GM12873 (cell line): Measurements from ENCODE around the gene ARHGEF10L.

Experiments
- TF ChIP-seq, protein P1 (sequence below): IDR thresholded peaks from 2 replicates; pipeline ENCODE4 v1.5.1; 2012; ENCODE audit warnings: low read depth, mild to moderate bottlenecking, moderate library complexity, low read length, control low read depth; ENCODE audit not compliant: insufficient read depth; ENCODE audit errors: missing control alignments

ARHGEF10L gene

DNA sequence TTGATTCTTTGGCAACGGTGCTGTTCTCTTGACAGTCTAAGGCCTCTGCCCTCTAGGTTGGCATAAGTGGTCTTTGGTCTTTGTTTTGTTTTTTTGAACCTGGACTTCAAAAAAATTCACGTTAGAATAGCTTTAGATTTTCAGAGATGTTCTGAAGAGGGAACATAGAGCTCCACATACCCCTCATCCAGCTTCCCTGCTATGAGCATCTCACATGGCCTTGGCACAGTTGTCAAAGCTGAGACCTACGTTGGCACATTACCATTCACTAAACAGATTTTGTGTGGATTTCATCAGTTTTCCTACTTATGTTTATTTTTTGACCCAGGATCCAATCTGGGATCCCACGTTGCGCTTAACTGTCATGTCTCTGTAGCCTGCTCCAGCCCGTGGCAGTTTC is 60.8 kb downstream of the ARHGEF10L start:
- TF ChIP-seq, protein P1, sequence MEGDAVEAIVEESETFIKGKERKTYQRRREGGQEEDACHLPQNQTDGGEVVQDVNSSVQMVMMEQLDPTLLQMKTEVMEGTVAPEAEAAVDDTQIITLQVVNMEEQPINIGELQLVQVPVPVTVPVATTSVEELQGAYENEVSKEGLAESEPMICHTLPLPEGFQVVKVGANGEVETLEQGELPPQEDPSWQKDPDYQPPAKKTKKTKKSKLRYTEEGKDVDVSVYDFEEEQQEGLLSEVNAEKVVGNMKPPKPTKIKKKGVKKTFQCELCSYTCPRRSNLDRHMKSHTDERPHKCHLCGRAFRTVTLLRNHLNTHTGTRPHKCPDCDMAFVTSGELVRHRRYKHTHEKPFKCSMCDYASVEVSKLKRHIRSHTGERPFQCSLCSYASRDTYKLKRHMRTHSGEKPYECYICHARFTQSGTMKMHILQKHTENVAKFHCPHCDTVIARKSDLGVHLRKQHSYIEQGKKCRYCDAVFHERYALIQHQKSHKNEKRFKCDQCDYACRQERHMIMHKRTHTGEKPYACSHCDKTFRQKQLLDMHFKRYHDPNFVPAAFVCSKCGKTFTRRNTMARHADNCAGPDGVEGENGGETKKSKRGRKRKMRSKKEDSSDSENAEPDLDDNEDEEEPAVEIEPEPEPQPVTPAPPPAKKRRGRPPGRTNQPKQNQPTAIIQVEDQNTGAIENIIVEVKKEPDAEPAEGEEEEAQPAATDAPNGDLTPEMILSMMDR, result no peak

DNA sequence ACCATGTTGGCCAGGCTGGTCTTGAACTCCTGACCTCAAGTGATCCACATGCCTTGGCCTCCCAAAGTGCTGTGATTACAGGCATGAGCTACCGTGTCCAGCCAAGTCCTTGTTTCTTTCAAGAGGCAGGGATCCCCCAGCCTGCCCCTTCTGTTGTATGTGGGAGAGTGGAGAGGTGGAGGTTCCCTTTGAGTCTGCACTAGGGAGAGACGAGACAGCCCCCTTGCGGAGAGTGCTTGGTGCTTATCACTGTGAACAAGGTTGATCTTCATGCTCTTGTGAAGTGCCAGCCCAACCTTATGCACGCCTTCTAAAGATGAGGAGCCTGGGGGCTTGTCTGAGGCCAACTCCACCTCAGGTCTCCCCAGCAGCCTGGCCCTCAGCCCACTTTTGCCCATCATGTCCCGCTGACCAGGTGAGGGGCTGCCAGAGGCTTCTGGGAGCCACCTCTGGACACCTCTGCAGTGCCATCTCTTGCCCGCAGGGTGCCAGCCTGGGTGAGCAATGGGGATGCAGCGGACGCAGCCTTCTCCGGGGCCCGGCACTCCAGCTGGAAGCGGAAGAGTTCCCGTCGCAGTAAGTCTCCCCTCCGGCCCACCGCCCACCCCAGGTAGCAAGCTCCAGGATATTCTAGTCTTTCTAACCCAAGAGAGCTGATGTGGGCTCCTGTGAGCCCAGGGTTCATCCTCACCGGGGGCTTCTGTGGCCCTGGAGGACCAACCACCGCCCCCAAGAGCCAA is 62.3 kb downstream of the ARHGEF10L start:
- TF ChIP-seq, protein P1, result no peak

DNA sequence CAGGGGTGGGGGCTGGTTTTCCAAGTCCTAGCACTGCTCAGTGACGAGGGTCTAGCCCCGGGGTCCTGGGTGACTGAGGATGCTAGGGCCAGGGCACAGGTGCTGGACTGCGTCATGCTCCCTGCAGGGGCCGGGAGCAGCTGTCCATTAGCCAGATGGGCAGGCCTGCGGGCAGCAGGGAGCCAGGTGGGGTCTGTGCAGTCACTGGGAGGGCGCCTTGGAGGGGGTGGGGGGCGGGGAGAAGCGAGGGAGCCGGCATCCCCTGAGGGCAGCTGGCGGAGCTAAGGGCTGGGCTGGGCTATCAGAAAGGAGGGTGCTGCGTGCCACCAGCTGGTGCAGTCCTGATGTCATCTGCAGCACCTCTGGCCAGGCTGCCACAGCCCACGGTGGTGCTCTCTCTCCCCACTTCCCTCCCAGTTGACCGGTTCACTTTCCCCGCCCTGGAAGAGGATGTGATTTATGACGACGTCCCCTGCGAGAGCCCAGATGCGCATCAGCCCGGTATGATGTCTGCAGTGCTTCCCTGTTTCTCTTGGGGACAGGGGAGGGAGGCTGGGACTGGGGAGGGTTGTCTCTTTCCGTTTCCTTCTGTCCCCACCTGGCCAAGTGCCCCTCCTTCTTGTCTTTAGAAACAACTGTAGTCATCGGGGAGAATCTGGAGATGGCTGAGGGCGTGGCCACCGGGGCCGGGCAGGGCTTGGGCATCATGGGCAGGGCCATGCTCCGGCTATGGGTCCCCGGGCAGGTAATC is 63.8 kb downstream of the ARHGEF10L start:
- TF ChIP-seq, protein P1, result no peak

DNA sequence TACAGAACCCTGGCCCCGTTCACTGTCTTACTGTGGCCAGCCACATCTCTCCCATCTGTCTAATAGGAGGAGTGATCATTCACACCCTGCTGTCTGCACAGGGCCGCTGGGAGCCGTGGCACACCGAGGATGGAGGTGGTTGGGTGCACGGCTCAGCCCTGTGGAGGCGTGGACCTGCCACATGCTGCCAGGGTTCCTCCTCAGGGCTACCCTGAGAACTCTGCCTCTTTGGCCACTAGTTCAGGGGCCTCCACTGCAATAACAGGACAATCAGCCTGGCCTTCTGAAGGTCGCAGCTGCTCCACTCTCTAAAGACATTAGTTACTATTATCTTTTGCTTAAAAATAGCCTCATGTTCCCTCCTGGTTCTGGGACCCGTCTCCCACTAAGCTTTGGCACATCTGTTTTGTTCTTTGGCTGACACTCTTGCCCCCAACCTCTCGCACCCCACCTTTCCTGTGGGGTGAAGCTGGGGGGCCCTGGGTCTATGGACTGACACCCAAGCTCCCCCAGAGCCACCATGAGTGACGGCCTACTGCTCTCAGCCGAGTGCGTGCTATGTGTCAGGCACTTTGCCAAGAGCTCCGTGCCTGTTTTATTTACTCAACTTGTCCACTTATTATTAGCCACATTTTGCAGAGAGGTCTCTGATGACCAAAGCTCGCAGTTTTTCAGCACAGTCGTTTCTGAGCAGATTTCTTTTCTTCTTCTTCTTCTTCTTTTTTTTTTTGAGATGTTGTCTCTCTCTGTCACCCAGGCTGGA is 66.3 kb downstream of the ARHGEF10L start:
- TF ChIP-seq, protein P1, result no peak

DNA sequence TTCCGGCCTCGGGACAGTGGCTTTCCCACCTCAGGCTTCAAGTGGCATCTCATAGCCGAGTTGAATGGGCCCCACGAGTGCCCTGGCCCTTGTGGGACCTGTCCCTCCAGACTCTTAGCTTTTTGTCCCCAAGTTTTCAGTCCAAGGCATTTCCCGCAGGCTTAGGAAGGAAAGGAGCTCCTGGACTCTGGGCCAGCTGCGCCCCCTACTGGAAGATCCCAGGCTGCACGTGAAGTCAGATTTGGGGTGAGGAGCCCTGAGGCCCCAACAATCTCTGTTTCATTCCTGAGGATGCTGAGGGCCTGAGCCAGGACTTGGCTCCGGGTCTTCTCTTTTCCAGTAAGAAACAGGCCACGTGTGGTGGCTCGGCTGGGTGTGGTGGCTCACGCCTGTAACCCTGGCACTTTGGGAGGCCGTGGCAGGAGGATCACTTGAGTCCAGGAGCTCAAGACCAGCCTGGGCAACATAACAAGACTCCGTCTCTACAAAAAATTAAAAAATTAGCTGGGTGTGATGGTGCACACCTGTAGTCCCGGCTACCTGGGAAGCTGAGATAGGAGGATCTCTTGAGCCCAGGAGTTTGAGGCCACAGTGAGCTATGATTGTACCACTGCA is 67.4 kb downstream of the ARHGEF10L start:
- TF ChIP-seq, protein P1, result peak; percentile 94

DNA sequence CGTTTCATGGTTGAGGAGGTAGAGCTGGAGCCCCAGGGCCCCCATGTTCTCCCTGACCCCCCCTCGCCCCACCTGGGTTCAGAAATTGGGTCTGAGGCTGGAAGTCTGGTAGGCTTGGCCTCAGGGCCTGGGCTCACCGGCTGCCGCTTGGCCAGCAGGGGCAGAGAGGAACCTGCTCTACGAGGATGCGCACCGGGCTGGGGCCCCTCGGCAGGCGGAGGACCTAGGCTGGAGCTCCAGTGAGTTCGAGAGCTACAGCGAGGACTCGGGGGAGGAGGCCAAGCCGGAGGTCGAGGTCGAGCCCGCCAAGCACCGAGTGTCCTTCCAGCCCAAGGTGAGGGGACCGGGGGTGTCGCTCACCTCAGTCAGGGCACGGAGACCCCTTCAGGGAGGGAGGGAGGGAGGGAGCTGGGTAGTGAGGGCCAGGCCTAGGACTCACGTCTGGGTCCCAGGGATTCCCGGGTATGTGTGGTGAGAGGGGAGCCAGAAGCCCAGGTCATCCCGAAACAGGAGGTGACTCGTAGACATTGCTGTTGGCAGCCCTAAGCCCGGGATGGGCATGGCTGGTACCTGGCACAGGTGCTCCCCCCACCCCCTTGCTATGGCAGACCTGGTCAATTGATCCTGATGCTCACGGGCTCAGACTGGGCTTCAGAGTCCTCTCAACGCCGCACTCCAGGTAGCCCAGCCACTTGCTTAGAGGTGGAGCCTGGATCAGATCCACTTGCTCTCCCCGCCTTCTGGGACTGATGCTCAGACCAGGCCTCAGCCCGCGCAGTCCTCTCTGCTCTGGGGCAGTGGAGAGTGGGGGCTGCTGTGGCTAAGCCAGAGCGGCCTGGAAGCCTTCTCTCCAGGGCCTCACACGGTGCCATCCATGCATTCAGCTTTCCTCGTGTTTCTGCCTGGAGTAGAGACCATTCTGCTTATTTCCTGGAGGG is 68.4 kb downstream of the ARHGEF10L start:
- TF ChIP-seq, protein P1, result no peak
